Measurements from ENCODE around the gene GSTA4. TPM values are rescaled to one million over a fixed set of nuclear protein-coding genes. Genes with fewer than 3 reads are reported as not detected.
A peak's percentile ranks its signal among the peaks of the same experiment; 100 is the strongest.
"Not testable (repeated sequence)": the region's sequence is repeated elsewhere in the genome, so short reads cannot be mapped to it uniquely, and the experiment has no call there.

GSTA4 gene
- total and polyA plus RNA-seq, 2 of the 13 experiments (the other 11 are each of a cell fraction or from before 2014, with no cell fraction given), result 34.1 to 53.6 TPM

GRCh38 chr6:52962701-52963100 lies 32.4 kb downstream of the GSTA4 start:
- POLR2A ChIA-PET, result no interaction called here
- no peak overlapping the region for H3K4me2 ChIP-seq (ENCODE audit: low read depth, low read length)

DNA sequence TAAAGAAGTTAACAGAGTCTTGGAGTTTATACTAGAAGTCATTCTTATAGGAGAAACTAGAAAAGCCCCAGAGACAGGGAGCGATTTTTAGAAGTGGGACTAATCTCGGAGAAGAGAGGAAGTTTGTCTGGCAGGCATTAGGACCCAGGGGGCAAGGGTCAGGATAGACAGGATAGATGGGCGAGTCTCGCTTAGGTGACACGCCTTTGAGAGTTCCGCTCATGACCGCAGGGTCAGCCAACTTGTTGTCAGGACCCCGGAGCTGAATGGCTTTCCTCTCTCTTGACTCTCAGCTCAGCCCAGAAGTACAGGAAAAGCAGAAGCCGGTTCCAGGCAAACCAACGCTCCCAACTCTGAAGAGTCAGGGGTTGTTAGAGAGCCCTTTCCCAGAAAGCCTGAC lies 34.1 kb downstream of the GSTA4 start:
- BruUV-seq (replicated peaks); in situ Hi-C loops (cut with HindIII; ENCODE audit: extremely low pct_ligation_motif_present, low pct_unique_long_range_greater_than_20kb); H3K27ac ChIP-seq (ENCODE audit: extremely low read length, insufficient read depth, low read length); H3K9me3 ChIP-seq (ENCODE audit: low read length); H3K79me2 ChIP-seq (ENCODE audit: insufficient read depth, low read length); H3K27me3 ChIP-seq (ENCODE audit: control insufficient read depth in 1 of 2, insufficient read depth in 2 of 2, low read length in 2 of 2); H4K20me1 ChIP-seq (ENCODE audit: insufficient read depth, low read length); CTCF ChIA-PET (ENCODE audit: low intra/inter-chr PET ratio, low total read pairs); H3K36me3 ChIP-seq (replicated peaks in 1 of 2; ENCODE audit: control insufficient read depth in 1 of 2, insufficient read depth in 2 of 2, low read length in 2 of 2); intact Hi-C loops (cut with micrococcal nuclease; ENCODE audit: unreplicated experiment); POLR2A ChIA-PET; H3K9ac ChIP-seq (ENCODE audit: insufficient read depth, low read depth, low read length); H2AFZ ChIP-seq (ENCODE audit: low read length); TF ChIP-seq SOX13 (IDR thresholded peaks at IDR 0.05): not testable (repeated sequence)
- ATAC-seq (peak; percentile 73), FAIRE-seq (peak; percentile 90), DNase-seq (ENCODE audit: low spot score) (peak; percentile 48)
- WGBS (ENCODE audit: low lambda C conversion rate), result 22% methylated on average over 8 of the region's 10 CpGs
- Histone ChIP-seq H3K4me2 (ENCODE audit: low read depth, low read length) (peak overlapping the region; percentile 60), H3K4me1 (ENCODE audit: insufficient read depth, low read length) (peaks cover 30% of the 10 kb centered on the region), H3K4me3 (replicated peaks in 1 of 3; ENCODE audit: insufficient read depth in 1 of 3, low read depth in 2 of 3, low read length in 3 of 3) (peak overlapping the region; percentile 8 to 29 (median 27); a peak in 2 of 6 replicates)
- TF ChIP-seq GABPB1 (CRISPR knock-in tag; IDR thresholded peaks at IDR 0.05) (peak; percentile 69), HOMEZ (CRISPR knock-in tag; IDR thresholded peaks at IDR 0.05; ENCODE audit: low read depth) (peak; percentile 85), SOX13 (CRISPR knock-in tag; conservative IDR thresholded peaks at IDR 0.05 in 1 of 2, IDR thresholded peaks at IDR 0.05 in 1 of 2) (peak in 1 of 2 experiments; percentile 19; a peak in 1 of 4 replicates), RXRB (CRISPR knock-in tag; IDR thresholded peaks at IDR 0.05; ENCODE audit: borderline replicate concordance) (peak; percentile 47), PHF21A (CRISPR knock-in tag; IDR thresholded peaks at IDR 0.05) (peak; percentile 28; the same call in 1 of the 2 replicates), ERF (CRISPR knock-in tag; IDR thresholded peaks at IDR 0.05) (peak; percentile 48; the same call in 1 of the 2 replicates), ZNF292 (CRISPR knock-in tag; IDR thresholded peaks at IDR 0.05; ENCODE audit: borderline replicate concordance, low read depth) (peak; percentile 63; the same call in 1 of the 2 replicates), SAP130 (CRISPR knock-in tag; IDR thresholded peaks at IDR 0.05; ENCODE audit: low read depth) (peak; percentile 61), NR2F6 (IDR thresholded peaks at IDR 0.05) (peak; percentile 55), NR2F6 (CRISPR knock-in tag; IDR thresholded peaks at IDR 0.05) (peak; percentile 73; the same call in 1 of the 2 replicates), NR2F1 (CRISPR knock-in tag; IDR thresholded peaks at IDR 0.05) (0 out of 4 replicates have a peak, but pooled peaks have one; percentile 16 to 27)

More at GRCh38 chr6:52962701-52963100, 32.4 kb downstream of the GSTA4 start:
- FAIRE-seq, result no peak
- H2AFZ ChIP-seq (ENCODE audit: low read length), result no peak overlapping the region
- H3K4me1 ChIP-seq (ENCODE audit: insufficient read depth, low read length), result peaks cover 30% of the 10 kb centered on the region
- 63% methylated on average over 5 of the region's 6 CpGs for WGBS (ENCODE audit: low lambda C conversion rate)
- CTCF ChIA-PET (ENCODE audit: low intra/inter-chr PET ratio, low total read pairs), result no interaction called here
- DNase-seq (ENCODE audit: low spot score), result no peak
- no peak overlapping the region for H3K4me3 ChIP-seq (replicated peaks in 1 of 3; ENCODE audit: insufficient read depth in 1 of 3, low read depth in 2 of 3, low read length in 3 of 3)
- peaks cover 0 to 19% of the 10 kb centered on the region in 2 experiments; a peak in 2 of 5 replicates for H3K27me3 ChIP-seq (ENCODE audit: control insufficient read depth in 1 of 2, insufficient read depth in 2 of 2, low read length in 2 of 2)
- H4K20me1 ChIP-seq (ENCODE audit: insufficient read depth, low read length), result no peaks in the 10 kb centered on the region
- no peaks in the 10 kb centered on the region for H3K79me2 ChIP-seq (ENCODE audit: insufficient read depth, low read length)
- no TSS peak for BruUV-seq (replicated peaks)
- no peaks in the 10 kb centered on the region for H3K36me3 ChIP-seq (replicated peaks in 1 of 2; ENCODE audit: control insufficient read depth in 1 of 2, insufficient read depth in 2 of 2, low read length in 2 of 2)
- TF ChIP-seq, protein P1, sequence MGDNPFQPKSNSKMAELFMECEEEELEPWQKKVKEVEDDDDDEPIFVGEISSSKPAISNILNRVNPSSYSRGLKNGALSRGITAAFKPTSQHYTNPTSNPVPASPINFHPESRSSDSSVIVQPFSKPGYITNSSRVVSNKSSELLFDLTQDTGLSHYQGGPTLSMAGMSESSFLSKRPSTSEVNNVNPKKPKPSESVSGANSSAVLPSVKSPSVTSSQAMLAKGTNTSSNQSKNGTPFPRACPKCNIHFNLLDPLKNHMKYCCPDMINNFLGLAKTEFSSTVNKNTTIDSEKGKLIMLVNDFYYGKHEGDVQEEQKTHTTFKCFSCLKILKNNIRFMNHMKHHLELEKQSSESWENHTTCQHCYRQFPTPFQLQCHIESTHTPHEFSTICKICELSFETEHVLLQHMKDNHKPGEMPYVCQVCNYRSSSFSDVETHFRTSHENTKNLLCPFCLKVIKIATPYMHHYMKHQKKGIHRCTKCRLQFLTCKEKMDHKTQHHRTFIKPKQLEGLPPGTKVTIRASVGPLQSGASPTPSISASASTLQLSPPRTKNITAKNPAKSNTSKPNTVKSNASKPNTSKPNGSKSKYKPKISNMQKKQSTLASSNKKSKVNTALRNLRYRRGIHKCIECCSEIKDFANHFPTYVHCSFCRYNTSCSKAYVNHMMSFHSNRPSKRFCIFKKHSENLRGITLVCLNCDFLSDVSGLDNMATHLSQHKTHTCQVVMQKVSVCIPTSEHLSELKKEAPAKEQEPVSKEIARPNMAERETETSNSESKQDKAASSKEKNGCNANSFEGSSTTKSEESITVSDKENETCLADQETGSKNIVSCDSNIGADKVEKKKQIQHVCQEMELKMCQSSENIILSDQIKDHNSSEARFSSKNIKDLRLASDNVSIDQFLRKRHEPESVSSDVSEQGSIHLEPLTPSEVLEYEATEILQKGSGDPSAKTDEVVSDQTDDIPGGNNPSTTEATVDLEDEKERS (CRISPR knock-in tag; IDR thresholded peaks at IDR 0.05), result no peak
- TF ChIP-seq ZNF850 (CRISPR knock-in tag; conservative IDR thresholded peaks at IDR 0.05), result peak; percentile 95
- peak; percentile 12; the same call in 1 of the 2 replicates for TF ChIP-seq ZNF768 (CRISPR knock-in tag; IDR thresholded peaks at IDR 0.05)
- in situ Hi-C loops (cut with HindIII; ENCODE audit: extremely low pct_ligation_motif_present, low pct_unique_long_range_greater_than_20kb) (no loop called here), intact Hi-C loops (cut with micrococcal nuclease; ENCODE audit: unreplicated experiment) (no loop called here)
- peak; percentile 21; the same call in 1 of the 3 replicates for ATAC-seq
- H3K9me3 ChIP-seq (ENCODE audit: low read length), result no peaks in the 10 kb centered on the region
- H3K27ac ChIP-seq (ENCODE audit: extremely low read length, insufficient read depth, low read length), result no peak overlapping the region
- H3K9ac ChIP-seq (ENCODE audit: insufficient read depth, low read depth, low read length), result no peak overlapping the region
